Uterus (tissue), 4 donors: ENCODE results near the gene MYBBP1A. TPM values are rescaled to one million over a fixed set of nuclear protein-coding genes. Genes with fewer than 3 reads are reported as not detected.

ENCODE experiments used
- DNase-seq, 2 donors: peaks; one replicate each; pipeline ENCODE4 v3.0.0-alpha.2; 2019 to 2020
- H3K27ac ChIP-seq, 2 donors: fragments of 200-600 bp; sonication (generic); 1 replicate in 1 of 2; 2 replicates in 1 of 2; pipeline ENCODE4 v1.5.1; 2016 to 2018
- H3K27me3 ChIP-seq, 2 donors: fragments of 200-600 bp; sonication (generic); one replicate each; pipeline ENCODE4 v1.5.1; 2018 to 2019; ENCODE audit warnings: control low read depth in 1 of 2
- H3K36me3 ChIP-seq, 2 donors: fragments of 200-600 bp; sonication (generic); one replicate each; pipeline ENCODE4 v1.5.1; 2019; ENCODE audit warnings: control low read depth in 1 of 2
- H3K4me1 ChIP-seq, 2 donors: fragments of 200-600 bp; sonication (generic); one replicate each; pipeline ENCODE4 v1.5.1; 2018 to 2019; ENCODE audit warnings: control low read depth in 1 of 2
- H3K4me3 ChIP-seq, 2 donors: fragments of 200-600 bp; sonication (generic); 1 replicate in 1 of 2; 2 replicates in 1 of 2; pipeline ENCODE4 v1.5.1; 2018 to 2019; ENCODE audit warnings: mild to moderate bottlenecking in 1 of 2
- H3K9me3 ChIP-seq, 2 donors: fragments of 200-600 bp; sonication (generic); one replicate each; pipeline ENCODE4 v1.5.1; 2019; ENCODE audit warnings: control low read depth in 1 of 2
- CTCF ChIP-seq, 4 experiments: fragments of 200-600 bp in 2 of 4; fragments of 450-650 bp in 2 of 4; sonication (generic) in 2 of 4; IDR thresholded peaks; one replicate each; pipeline ENCODE4 v1.5.1; 2016 to 2019; ENCODE audit warnings: antibody characterized with exemption in 4 of 4, mild to moderate bottlenecking in 2 of 4, moderate library complexity in 1 of 4
- POLR2A ChIP-seq, 2 donors: fragments of 450-650 bp; IDR thresholded peaks; one replicate each; pipeline ENCODE4 v1.6.1; 2016; ENCODE audit warnings: antibody characterized with exemption in 2 of 2, mild to moderate bottlenecking in 1 of 2, moderate library complexity in 1 of 2
- intact Hi-C: fragments of 100-400 bp; cut with DNase I; formaldehyde crosslinking; loops from one replicate; pipeline ENCODE4 v1.15.1; 2023; ENCODE audit warnings: low total_unique reads
- total RNA-seq, 4 donors: library from RNA; depleted of rRNA in 3 of 4; stranded (reverse); fragments of >200 nt in 3 of 4; gene quantifications; one replicate each; pipeline versions ENCODE4 v1.1.0 to v1.2.4, GENCODE V29; 2014 to 2023
- donor health status: DM: yes; HTN: yes; CAD: no.

The MYBBP1A gene
- total RNA-seq, 4 donors from 2014 or later, result 10.9 to 64.7 (median 25.2) TPM

- no peak for DNase-seq
- Histone ChIP-seq H3K4me1 (no peaks in the 10 kb centered on the region), H3K27ac (no peak overlapping the region), H3K9me3 (no peaks in the 10 kb centered on the region), H3K4me3 (no peak overlapping the region), H3K36me3 (no peaks in the 10 kb centered on the region), H3K27me3 (no peaks in the 10 kb centered on the region)
- TF ChIP-seq CTCF (IDR thresholded peaks at IDR 0.05) (no peak), POLR2A (IDR thresholded peaks at IDR 0.05) (no peak)
- intact Hi-C loops, result no loop called here
These were observed 5.2 kb downstream of the MYBBP1A start for GRCh38 chr17:4549781-4550533.

GRCh38 chr17:4548721-4549531, 6.3 kb downstream of the MYBBP1A start:
- TF ChIP-seq POLR2A (IDR thresholded peaks at IDR 0.05), result no peak
- no peak for TF ChIP-seq CTCF (IDR thresholded peaks at IDR 0.05)
- Histone ChIP-seq H3K27ac (no peak overlapping the region), H3K9me3 (no peaks in the 10 kb centered on the region), H3K36me3 (no peaks in the 10 kb centered on the region), H3K4me3 (no peak overlapping the region), H3K27me3 (no peaks in the 10 kb centered on the region), H3K4me1 (no peaks in the 10 kb centered on the region)
- intact Hi-C loops, result no loop called here
- DNase-seq, result no peak

GRCh38 chr17:4548061-4548461, 7.1 kb downstream of the MYBBP1A start:
- H3K27ac ChIP-seq, result no peak overlapping the region
- no peaks in the 10 kb centered on the region for H3K27me3 ChIP-seq
- no peak for TF ChIP-seq CTCF (IDR thresholded peaks at IDR 0.05)
- no peak for TF ChIP-seq POLR2A (IDR thresholded peaks at IDR 0.05)
- H3K4me3 ChIP-seq, result no peak overlapping the region
- H3K9me3 ChIP-seq, result no peaks in the 10 kb centered on the region
- no peaks in the 10 kb centered on the region for H3K36me3 ChIP-seq
- intact Hi-C loops, result no loop called here
- H3K4me1 ChIP-seq, result no peaks in the 10 kb centered on the region
- DNase-seq, result no peak

GRCh38 chr17:4547118-4547906, 7.9 kb downstream of the MYBBP1A start:
- Histone ChIP-seq H3K4me1 (no peaks in the 10 kb centered on the region), H3K4me3 (no peak overlapping the region), H3K27me3 (no peaks in the 10 kb centered on the region), H3K9me3 (no peaks in the 10 kb centered on the region), H3K36me3 (no peaks in the 10 kb centered on the region), H3K27ac (no peak overlapping the region)
- intact Hi-C loops, result no loop called here
- no peak for DNase-seq
- TF ChIP-seq POLR2A (IDR thresholded peaks at IDR 0.05) (no peak), CTCF (IDR thresholded peaks at IDR 0.05) (no peak)
